ENCODE measurements around the gene TC2N. TPM values are rescaled to one million over a fixed set of nuclear protein-coding genes. Genes with fewer than 3 reads are reported as not detected.
"Not testable (repeated sequence)": the region's sequence is repeated elsewhere in the genome, so short reads cannot be mapped to it uniquely, and the experiment has no call there.

Gene TC2N
- total RNA-seq, 6 experiments from 2014 or later, result 0.10 to 0.71 (median 0.33) TPM

DNA sequence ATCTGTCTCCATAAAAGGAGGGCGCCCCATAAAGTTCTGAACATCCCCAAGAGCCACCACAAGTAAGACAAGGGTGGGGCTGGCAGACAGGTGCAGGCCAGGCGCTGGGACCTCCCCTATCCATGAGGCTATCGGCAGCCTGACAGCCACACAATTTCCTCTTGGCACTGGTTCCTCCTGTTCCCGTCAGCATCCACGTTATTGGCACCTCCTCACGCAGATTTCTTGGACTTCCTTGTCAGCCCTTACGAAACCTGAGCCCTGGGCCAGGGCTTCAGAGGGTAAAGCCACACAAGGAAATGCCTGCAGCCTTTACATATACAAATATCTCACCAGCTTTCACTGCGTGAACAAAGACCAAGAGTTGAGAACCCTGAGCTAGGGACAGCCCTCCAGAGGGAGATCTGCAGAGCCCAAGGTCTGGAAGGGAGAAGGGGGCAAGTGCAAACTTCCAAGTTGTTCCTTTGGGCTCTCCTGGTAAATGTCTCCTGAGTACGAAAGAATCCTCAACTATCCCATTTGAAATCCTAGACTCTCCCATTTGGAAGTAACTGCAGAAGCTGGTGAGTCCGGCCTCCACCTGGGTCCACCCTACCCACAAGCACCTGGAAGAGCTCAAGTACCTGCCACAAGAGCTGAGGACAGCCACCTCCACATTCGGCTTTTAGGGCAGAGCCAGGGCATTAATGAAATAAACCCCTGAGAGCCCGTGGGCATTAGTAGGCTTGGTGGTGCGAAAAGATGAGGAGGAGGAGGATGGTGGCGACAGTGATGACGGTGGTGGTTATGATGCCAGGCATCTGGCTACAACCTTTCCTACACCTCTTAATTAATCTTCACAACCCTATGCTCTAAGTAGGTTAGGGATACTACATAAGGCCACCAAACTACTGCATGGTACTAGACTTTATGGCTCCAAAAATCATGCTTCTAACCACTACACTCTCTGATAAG is 5.5 kb upstream of the TC2N start:
- Mint-ChIP-seq H3K27me3 (ENCODE audit: insufficient read depth) (peaks cover 2% of the 10 kb centered on the region), H3K9me3 (no peaks in the 10 kb centered on the region), H3K36me3 (ENCODE audit: low read depth) (peaks cover 48% of the 10 kb centered on the region), H3K4me1 (ENCODE audit: low read depth) (peaks cover 7% of the 10 kb centered on the region; the same call in 1 of the 2 replicates), H3K27ac (no peak overlapping the region), H3K4me3 (no peak overlapping the region)
- TF ChIP-seq, protein P1, sequence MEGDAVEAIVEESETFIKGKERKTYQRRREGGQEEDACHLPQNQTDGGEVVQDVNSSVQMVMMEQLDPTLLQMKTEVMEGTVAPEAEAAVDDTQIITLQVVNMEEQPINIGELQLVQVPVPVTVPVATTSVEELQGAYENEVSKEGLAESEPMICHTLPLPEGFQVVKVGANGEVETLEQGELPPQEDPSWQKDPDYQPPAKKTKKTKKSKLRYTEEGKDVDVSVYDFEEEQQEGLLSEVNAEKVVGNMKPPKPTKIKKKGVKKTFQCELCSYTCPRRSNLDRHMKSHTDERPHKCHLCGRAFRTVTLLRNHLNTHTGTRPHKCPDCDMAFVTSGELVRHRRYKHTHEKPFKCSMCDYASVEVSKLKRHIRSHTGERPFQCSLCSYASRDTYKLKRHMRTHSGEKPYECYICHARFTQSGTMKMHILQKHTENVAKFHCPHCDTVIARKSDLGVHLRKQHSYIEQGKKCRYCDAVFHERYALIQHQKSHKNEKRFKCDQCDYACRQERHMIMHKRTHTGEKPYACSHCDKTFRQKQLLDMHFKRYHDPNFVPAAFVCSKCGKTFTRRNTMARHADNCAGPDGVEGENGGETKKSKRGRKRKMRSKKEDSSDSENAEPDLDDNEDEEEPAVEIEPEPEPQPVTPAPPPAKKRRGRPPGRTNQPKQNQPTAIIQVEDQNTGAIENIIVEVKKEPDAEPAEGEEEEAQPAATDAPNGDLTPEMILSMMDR (IDR thresholded peaks at IDR 0.05), result no peak
- no peak for DNase-seq

DNA sequence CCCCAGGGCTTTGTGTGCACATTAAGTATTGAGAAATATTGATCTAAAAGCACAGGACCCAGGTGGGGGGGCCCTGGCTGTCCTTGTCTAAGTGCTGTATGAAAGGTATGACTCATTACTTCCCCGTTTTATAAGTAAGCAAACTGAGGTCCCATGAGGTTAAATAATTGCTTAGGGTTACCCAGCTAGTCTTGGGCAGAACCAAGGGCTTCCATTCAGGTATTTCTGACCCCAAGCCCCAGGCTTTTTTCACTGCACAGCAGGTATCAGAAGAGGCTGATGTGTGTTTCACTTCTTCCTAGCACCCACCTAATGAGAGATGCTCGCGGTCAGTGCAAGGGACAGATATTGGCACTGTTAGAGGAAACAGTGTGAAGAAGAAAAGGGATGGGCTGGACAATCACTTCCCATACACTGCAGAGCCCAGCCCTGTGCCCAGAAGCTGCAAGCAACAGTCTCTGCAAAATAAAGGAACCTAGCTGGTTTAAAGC is 4.7 kb upstream of the TC2N start:
- TF ChIP-seq, protein P1 (IDR thresholded peaks at IDR 0.05), result no peak
- Mint-ChIP-seq H3K36me3 (ENCODE audit: low read depth) (peaks cover 42% of the 10 kb centered on the region), H3K9me3 (no peaks in the 10 kb centered on the region), H3K27me3 (ENCODE audit: insufficient read depth) (peaks cover 2% of the 10 kb centered on the region), H3K27ac (no peak overlapping the region), H3K4me1 (ENCODE audit: low read depth) (peaks cover 7% of the 10 kb centered on the region; the same call in 1 of the 2 replicates), H3K4me3 (no peak overlapping the region)
- DNase-seq, result no peak

DNA sequence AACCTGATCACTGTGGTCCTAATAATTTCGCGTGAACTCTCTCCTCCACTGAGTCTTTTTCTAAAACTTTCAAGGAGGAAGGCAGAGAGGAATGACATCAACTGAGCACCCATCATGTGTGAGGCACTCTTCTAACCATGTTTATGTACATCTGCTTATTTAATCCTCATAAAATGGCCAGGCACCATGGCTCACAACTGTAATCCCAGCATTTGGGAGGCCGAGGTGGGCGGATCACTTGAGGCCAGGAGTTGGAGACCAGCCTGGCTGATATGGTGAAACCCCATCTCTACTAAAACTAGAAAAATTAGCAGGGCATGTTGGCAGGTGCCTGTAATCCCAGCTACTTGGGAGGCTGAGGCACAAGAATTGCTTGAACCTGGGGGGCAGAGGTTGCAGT is 4.1 kb upstream of the TC2N start:
- not testable (repeated sequence) for H3K27me3 Mint-ChIP-seq (ENCODE audit: insufficient read depth); H3K9me3 Mint-ChIP-seq; H3K27ac Mint-ChIP-seq; H3K4me1 Mint-ChIP-seq (ENCODE audit: low read depth); DNase-seq; H3K4me3 Mint-ChIP-seq
- H3K36me3 Mint-ChIP-seq (ENCODE audit: low read depth), result peaks cover 39% of the 10 kb centered on the region

DNA sequence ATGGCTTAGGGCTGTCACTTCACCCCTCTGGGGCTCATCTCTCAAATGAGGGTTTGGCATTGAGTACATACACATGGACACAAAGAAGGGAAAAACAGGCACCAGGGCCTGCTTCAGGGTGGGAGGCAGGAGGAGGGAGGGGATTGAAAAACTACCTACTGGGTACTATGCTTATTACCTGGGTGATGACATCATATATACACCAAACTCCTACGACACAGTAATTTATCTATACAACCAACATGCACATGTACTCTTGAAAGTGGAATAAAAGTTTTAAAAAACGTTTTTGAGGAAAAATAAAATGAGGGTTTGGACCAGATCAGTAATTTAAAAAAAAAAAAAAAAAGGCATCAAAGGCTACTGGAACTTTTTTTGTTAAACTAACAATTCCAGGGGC is 3.6 kb upstream of the TC2N start:
- TF ChIP-seq, protein P1 (IDR thresholded peaks at IDR 0.05), result no peak
- Mint-ChIP-seq H3K27ac (no peak overlapping the region), H3K27me3 (ENCODE audit: insufficient read depth) (no peaks in the 10 kb centered on the region; the same call in none of the 2 replicates), H3K4me1 (ENCODE audit: low read depth) (peaks cover 7% of the 10 kb centered on the region; the same call in 1 of the 2 replicates), H3K36me3 (ENCODE audit: low read depth) (peaks cover 36% of the 10 kb centered on the region), H3K9me3 (no peaks in the 10 kb centered on the region), H3K4me3 (no peak overlapping the region)
- DNase-seq, result no peak

DNA sequence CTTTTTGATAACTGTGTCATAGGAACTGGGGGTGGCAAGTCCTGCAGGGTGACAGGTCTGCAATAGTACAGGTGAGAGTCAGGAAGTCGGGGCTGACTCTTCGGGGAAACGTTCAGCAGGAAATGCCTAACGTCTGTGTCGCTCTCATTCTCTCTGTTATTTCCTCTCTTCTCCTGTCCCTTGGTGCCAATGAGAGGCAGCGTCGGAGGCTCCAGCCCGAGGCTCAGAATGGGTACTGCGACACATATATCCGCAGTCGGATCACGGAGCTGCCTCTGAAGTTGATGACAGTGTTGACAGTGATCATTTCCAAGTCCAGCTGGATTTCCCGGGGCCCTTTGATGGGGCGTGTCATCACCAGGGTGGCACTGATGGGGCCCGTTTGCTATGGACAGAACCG is 2.7 kb upstream of the TC2N start:
- TF ChIP-seq, protein P1 (IDR thresholded peaks at IDR 0.05), result no peak
- Mint-ChIP-seq H3K9me3 (no peaks in the 10 kb centered on the region), H3K4me3 (no peak overlapping the region; the same call in 1 of the 2 replicates), H3K27ac (no peak overlapping the region), H3K36me3 (ENCODE audit: low read depth) (peaks cover 32% of the 10 kb centered on the region), H3K27me3 (ENCODE audit: insufficient read depth) (no peaks in the 10 kb centered on the region; the same call in none of the 2 replicates), H3K4me1 (ENCODE audit: low read depth) (peaks cover 7% of the 10 kb centered on the region; the same call in 1 of the 2 replicates)
- DNase-seq, result no peak

DNA sequence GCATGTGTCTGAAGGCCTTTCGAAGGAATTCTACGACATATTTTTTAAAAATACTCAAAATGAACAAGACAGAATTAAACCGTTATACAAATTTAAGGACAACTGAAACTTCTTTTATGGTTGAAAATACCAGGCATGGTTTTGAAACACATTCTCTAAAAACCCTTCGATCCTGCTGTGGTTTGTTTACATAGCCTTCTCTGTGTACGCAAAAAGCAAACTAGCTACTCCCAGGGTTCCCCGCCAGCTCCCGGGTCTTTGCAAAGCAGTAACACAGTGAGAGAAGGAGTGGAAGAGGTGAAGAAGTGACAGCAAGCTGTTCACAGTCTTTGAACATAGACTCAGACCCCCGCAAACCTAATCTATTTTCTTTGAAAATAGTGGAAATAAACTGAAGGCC is 2.2 kb upstream of the TC2N start:
- H3K36me3 Mint-ChIP-seq (ENCODE audit: low read depth), result peaks cover 32% of the 10 kb centered on the region
- no peak overlapping the region for H3K4me3 Mint-ChIP-seq
- peaks cover 7% of the 10 kb centered on the region; the same call in 1 of the 2 replicates for H3K4me1 Mint-ChIP-seq (ENCODE audit: low read depth)
- H3K9me3 Mint-ChIP-seq, result no peaks in the 10 kb centered on the region
- TF ChIP-seq, protein P1 (IDR thresholded peaks at IDR 0.05), result no peak
- no peaks in the 10 kb centered on the region; the same call in none of the 2 replicates for H3K27me3 Mint-ChIP-seq (ENCODE audit: insufficient read depth)
- DNase-seq, result no peak
- H3K27ac Mint-ChIP-seq, result no peak overlapping the region

Data from HFFc6 (cell line).